Stimulated activated CD8-positive, alpha-beta memory T cell treated with anti-CD3 and anti-CD28 coated beads, Interleukin-7, amount 100 ng/mL, for 24 hours (primary cell): ENCODE measurements around the gene OR2T1.
"Not testable (repeated sequence)": the region's sequence is repeated elsewhere in the genome, so short reads cannot be mapped to it uniquely, and the experiment has no call there.

Source experiments
- DNase-seq: peaks from one replicate; pipeline ENCODE4 v3.0.0-alpha.2; 2020; ENCODE audit warnings: low read depth

Gene OR2T1

GRCh38 chr1:248402748-248403147, at the start of gene OR2T1:
OR2T1 (plus strand) TSS chr1:248403048; CDS start chr1:248406148, 3,100 bp downstream.
- no peak for DNase-seq

GRCh38 chr1:248359415-248359814, 43.4 kb upstream of the OR2T1 start:
- no peak for DNase-seq

GRCh38 chr1:248361121-248361715, 41.6 kb upstream of the OR2T1 start, which contains the start of gene OR2T4:
OR2T4 (plus strand) TSS chr1:248361665; CDS start chr1:248361665, 0 bp downstream.
- DNase-seq = no peak

- no peak for DNase-seq
Measured at GRCh38 chr1:248366609-248367008, 36.2 kb upstream of the OR2T1 start.

GRCh38 chr1:248372394-248372793, 30.5 kb upstream of the OR2T1 start:
- no peak for DNase-seq

- DNase-seq = no peak
Measured at GRCh38 chr1:248373761-248374160, 29.1 kb upstream of the OR2T1 start.

- no peak for DNase-seq
Measured at GRCh38 chr1:248375446-248375845, 27.4 kb upstream of the OR2T1 start, which contains the start of gene OR2T6. OR2T6 (plus strand) TSS chr1:248375746; CDS start chr1:248387609, 11,863 bp downstream.

GRCh38 chr1:248376916-248377315, 25.9 kb upstream of the OR2T1 start:
- no peak for DNase-seq

GRCh38 chr1:248380854-248381253, 22.0 kb upstream of the OR2T1 start:
- DNase-seq = no peak

GRCh38 chr1:248388426-248388825, 14.4 kb upstream of the OR2T1 start:
- DNase-seq = no peak

- no peak for DNase-seq
Measured at GRCh38 chr1:248393050-248393449, 9.8 kb upstream of the OR2T1 start.

- no peak for DNase-seq
Measured at GRCh38 chr1:248404024-248404423, 1.2 kb downstream of the OR2T1 start.

- DNase-seq = no peak
Measured at GRCh38 chr1:248406721-248407692, 4.2 kb downstream of the OR2T1 start.

GRCh38 chr1:248416226-248416625, 13.4 kb downstream of the OR2T1 start:
- no peak for DNase-seq

GRCh38 chr1:248417854-248418253, 15.0 kb downstream of the OR2T1 start:
- no peak for DNase-seq

GRCh38 chr1:248421384-248421783, 18.5 kb downstream of the OR2T1 start:
- no peak for DNase-seq

GRCh38 chr1:248427526-248428191, 24.8 kb downstream of the OR2T1 start:
- DNase-seq = not testable (repeated sequence)

- not testable (repeated sequence) for DNase-seq
Measured at GRCh38 chr1:248428192-248428533, 25.3 kb downstream of the OR2T1 start.

GRCh38 chr1:248431683-248432082, 28.8 kb downstream of the OR2T1 start:
- not testable (repeated sequence) for DNase-seq

GRCh38 chr1:248432201-248432600, 29.4 kb downstream of the OR2T1 start:
- not testable (repeated sequence) for DNase-seq

GRCh38 chr1:248433811-248434415, 31.1 kb downstream of the OR2T1 start:
- not testable (repeated sequence) for DNase-seq

- DNase-seq = not testable (repeated sequence)
Measured at GRCh38 chr1:248434913-248435312, 32.1 kb downstream of the OR2T1 start.
